GM10266 (cell line): Measurements from ENCODE around the gene CRACDL.

Experiments
- DNase-seq: peaks from one replicate; pipeline ENCODE4 v3.0.0; 2012; ENCODE audit errors: extremely low spot score
- TF ChIP-seq, protein P1 (sequence below): IDR thresholded peaks from 2 replicates; pipeline ENCODE4 v1.5.1; 2012; ENCODE audit warnings: mild to moderate bottlenecking, low read depth; ENCODE audit not compliant: control insufficient read depth, insufficient read depth; ENCODE audit errors: missing control alignments

CRACDL gene

DNA sequence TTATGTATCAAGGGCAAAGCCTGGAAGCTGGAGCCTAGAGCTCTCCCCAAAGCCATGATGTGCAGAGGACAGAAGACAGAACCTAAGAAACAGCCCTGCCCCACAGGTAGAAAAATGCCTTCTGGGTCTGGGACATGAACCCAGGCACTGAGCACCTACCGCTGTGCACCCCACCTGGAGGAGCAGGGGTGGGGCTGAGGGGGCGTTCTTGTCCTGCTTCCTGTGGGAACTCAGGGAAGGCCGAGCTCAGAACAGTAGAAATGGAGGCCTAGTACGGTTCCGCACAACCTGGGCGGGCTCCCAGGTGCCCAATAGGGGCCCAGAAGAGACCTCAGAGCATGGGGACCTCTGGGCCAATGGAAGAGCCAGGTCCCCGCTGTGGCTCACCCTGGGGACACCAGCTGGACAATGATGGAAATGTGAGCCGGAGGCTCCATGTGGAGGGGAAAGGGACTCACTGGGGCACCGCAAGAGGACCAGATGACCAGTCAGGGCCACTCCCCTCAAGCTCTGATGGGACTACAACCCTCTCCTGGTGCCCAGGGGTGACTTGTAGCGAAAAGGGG lies 3.2 kb downstream of the CRACDL start:
- TF ChIP-seq, protein P1, sequence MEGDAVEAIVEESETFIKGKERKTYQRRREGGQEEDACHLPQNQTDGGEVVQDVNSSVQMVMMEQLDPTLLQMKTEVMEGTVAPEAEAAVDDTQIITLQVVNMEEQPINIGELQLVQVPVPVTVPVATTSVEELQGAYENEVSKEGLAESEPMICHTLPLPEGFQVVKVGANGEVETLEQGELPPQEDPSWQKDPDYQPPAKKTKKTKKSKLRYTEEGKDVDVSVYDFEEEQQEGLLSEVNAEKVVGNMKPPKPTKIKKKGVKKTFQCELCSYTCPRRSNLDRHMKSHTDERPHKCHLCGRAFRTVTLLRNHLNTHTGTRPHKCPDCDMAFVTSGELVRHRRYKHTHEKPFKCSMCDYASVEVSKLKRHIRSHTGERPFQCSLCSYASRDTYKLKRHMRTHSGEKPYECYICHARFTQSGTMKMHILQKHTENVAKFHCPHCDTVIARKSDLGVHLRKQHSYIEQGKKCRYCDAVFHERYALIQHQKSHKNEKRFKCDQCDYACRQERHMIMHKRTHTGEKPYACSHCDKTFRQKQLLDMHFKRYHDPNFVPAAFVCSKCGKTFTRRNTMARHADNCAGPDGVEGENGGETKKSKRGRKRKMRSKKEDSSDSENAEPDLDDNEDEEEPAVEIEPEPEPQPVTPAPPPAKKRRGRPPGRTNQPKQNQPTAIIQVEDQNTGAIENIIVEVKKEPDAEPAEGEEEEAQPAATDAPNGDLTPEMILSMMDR: no peak
- no peak for DNase-seq

DNA sequence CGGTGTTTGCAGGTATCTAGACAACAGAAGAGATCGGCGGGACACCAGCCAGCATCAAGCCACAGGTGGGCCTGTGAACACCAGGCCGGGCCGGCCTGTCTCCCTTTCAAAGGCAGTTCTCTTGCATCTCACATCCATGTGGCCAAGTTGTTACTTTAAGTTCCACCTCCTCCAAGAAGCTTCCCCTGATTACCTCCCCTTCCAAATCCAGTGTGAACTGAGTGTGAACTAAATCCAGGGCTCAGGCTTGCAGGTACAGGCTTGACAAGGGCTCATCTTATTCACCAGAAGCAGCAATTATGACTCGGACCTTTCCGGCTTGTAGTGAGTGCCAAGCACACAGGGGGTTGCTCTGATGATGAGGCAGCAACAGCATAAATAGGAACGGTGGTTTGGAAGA lies 3.9 kb downstream of the CRACDL start:
- no peak for DNase-seq
- TF ChIP-seq, protein P1: no peak

DNA sequence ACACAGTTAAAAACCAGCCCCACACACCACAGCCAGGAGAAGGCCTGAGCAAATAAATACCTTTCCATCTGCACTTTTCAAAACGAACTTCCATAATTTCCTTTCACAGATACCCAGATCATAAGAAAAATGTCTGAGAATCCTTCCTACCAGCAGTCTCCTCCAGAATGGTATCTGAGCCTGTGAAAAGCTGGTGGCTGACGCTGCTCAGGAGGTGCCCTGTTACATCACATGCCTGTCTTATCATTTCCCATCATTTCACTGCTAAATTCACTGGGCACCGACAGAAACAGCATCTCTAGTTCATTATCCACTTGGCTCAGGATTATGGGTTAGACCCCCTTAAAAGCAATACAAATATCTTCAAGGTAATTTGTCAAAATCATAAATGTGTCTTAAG lies 4.4 kb downstream of the CRACDL start:
- TF ChIP-seq, protein P1: no peak

DNA sequence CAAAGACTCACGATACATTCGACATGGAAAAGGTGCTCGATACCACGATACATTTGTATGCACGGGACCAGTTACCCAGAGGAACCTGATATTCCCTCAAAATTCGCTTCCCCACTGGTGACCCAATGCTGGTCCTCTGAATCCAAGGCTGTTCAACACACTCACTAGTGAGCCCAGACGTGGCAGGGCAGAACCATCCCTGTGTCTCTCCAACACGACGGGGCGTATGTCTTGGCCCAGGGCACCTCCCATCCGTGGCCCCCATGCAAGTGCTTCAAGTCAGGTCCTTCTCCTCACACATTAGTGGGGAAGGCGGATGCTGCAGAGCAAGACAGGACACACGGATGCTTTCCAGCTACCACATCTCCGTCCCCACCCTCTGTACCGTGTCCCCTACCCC lies 6.1 kb downstream of the CRACDL start:
- no peak for DNase-seq
- TF ChIP-seq, protein P1: no peak

More for the DNA sequence above, 4.4 kb downstream of the CRACDL start:
- no peak for DNase-seq

DNA sequence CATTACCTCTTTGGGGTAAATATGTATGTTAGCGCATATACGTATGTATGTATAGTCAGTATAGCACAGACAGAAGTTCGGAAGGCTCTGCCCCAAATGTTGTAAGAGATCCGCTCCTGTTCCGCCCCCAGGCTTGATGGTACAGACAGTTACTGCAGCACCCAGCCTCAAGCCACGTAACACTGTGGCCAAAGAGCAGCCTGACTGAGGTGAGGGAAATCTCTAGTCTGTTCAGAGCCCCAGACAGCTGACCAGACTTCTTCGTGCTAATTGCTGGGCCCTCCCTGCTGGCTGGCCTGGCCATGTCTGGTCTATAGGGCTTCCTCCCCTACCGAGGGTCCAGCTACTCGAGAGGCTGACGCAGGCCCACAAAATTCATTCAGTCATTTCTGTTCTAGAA lies 7.8 kb downstream of the CRACDL start:
- TF ChIP-seq, protein P1: no peak
- no peak for DNase-seq

DNA sequence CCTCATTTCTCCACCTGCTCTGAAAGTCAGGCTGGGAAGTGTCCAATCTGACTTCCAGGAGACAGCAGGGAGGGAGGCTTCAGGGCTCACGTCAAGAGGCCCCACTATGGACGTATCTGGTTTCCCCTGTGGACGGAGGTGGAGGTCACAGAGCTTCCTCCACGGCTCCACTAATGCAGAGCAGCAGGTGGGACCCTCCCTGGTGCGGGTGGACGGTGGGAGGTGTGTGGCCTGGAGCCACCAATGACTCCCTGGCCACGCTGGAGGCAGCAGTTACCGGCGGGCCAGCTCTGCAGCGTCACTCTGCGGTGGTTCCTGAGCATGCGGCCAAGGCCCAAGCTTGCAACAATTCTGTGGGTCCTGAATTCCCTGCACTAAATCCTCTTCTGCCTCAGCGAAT lies 9.0 kb downstream of the CRACDL start:
- TF ChIP-seq, protein P1: no peak
- DNase-seq: no peak

DNA sequence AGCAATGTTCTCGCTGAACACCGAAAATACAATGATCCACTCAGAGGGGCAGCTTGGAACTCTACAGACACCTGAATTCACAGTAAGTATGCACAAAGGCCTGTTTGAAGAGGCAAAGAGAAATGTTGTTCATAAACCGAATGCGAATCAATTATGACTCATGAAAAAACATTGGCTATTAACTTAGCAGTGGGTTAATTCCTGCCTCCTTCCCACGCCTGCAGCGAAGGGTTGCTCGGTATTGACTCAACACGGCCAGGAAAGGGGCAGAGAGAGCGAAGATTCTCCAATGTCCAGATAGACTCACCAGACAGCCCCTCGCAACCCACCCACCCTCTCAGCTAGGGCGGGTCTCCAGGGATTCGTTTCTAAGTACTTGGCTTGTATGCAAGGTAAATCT lies 9.4 kb downstream of the CRACDL start:
- DNase-seq: no peak
- TF ChIP-seq, protein P1: no peak
